DMS153 treated with DMSO at 0.1 percent for 48 hours (cell line): ENCODE measurements around the gene ZMIZ2.
"Not testable (repeated sequence)": the region's sequence is repeated elsewhere in the genome, so short reads cannot be mapped to it uniquely, and the experiment has no call there.

ENCODE experiments used
- DNase-seq: peaks from one replicate; lab custom pipeline; 2025; ENCODE audit not compliant: unreplicated experiment; lab: John Stamatoyannopoulos, UW

Gene ZMIZ2

GRCh38 chr7:44748045-44748947 is at the start of gene ZMIZ2:
Gene ZMIZ2 (plus strand): TSS chr7:44748847. CDS start chr7:44756250, 7,403 bp downstream.
- peak; percentile 83 for DNase-seq

GRCh38 chr7:44699598-44699997 is 49.0 kb upstream of the ZMIZ2 start:
- DNase-seq = not testable (repeated sequence)

GRCh38 chr7:44700322-44700721 is 48.3 kb upstream of the ZMIZ2 start:
- no peak for DNase-seq

- not testable (repeated sequence) for DNase-seq
These were observed 45.3 kb upstream of the ZMIZ2 start for GRCh38 chr7:44703391-44703790.

- no peak for DNase-seq
These were observed 44.7 kb upstream of the ZMIZ2 start for GRCh38 chr7:44703921-44704320.

GRCh38 chr7:44705434-44705833 is 43.2 kb upstream of the ZMIZ2 start:
- no peak for DNase-seq

- no peak for DNase-seq
These were observed 41.7 kb upstream of the ZMIZ2 start for GRCh38 chr7:44706788-44707557.

GRCh38 chr7:44707558-44708230 is 41.0 kb upstream of the ZMIZ2 start:
- no peak for DNase-seq

GRCh38 chr7:44709011-44709915 is 39.4 kb upstream of the ZMIZ2 start:
- no peak for DNase-seq

GRCh38 chr7:44709945-44710596 is 38.6 kb upstream of the ZMIZ2 start:
- no peak for DNase-seq

GRCh38 chr7:44711528-44711927 is 37.1 kb upstream of the ZMIZ2 start:
- no peak for DNase-seq

GRCh38 chr7:44712012-44712411 is 36.6 kb upstream of the ZMIZ2 start:
- no peak for DNase-seq

GRCh38 chr7:44713141-44713540 is 35.5 kb upstream of the ZMIZ2 start:
- no peak for DNase-seq

GRCh38 chr7:44713680-44714335 is 34.8 kb upstream of the ZMIZ2 start:
- DNase-seq = no peak

- DNase-seq = no peak
These were observed 32.4 kb upstream of the ZMIZ2 start for GRCh38 chr7:44716205-44716604.

- DNase-seq = no peak
These were observed 28.3 kb upstream of the ZMIZ2 start for GRCh38 chr7:44720301-44720700.

GRCh38 chr7:44724276-44724675 is 24.4 kb upstream of the ZMIZ2 start:
- DNase-seq = no peak

GRCh38 chr7:44726250-44726649 is 22.4 kb upstream of the ZMIZ2 start:
- not testable (repeated sequence) for DNase-seq

- no peak for DNase-seq
These were observed 21.3 kb upstream of the ZMIZ2 start for GRCh38 chr7:44727158-44727936.
